Measurements from ENCODE around the gene CDYL2.

CDYL2 gene

DNA sequence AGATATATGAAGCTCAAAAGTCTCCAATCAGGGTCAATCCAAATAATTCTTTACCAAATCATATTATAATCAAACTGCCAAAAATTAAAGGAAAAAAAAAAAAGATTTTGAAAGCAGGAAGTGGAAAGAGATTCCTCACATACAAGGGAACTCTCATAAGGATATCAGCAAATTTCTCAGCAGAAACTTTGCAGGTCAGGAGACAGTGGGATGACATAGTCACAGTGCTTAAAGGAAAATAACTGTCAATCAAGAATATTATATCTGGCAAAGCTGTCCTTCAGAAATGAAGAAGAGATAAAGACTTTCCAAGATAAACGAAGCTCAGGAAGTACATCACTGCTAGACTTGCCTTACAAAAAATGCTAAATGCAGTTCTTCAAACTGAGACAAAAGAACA, 40.0 kb upstream of the CDYL2 start:
- Histone ChIP-seq H2BK15ac (ENCODE audit: low read length) (no peak overlapping the region), H3K4me1 (ENCODE audit: control insufficient read depth in 2 of 2, insufficient read depth in 1 of 2, low read depth in 1 of 2, low read length in 2 of 2) (peaks cover 0 to 2% of the 10 kb centered on the region in 2 donors), H3K9ac (ENCODE audit: low read depth, low read length, poor library complexity) (no peak overlapping the region), H3K4ac (ENCODE audit: low read length) (no peak overlapping the region), H2AFZ (ENCODE audit: low read length) (no peak overlapping the region), H3K27me3 (ENCODE audit: control insufficient read depth in 3 of 3, insufficient read depth in 3 of 3, low read depth in 1 of 3, low read length in 3 of 3) (no peaks in the 10 kb centered on the region), H3K4me2 (ENCODE audit: insufficient read depth, low read length, poor library complexity, severe bottlenecking) (no peak overlapping the region), H2AK5ac (ENCODE audit: low read depth, low read length) (no peak overlapping the region), H3K18ac (ENCODE audit: low read length) (no peak overlapping the region), H2BK120ac (ENCODE audit: low read depth, low read length) (no peak overlapping the region), H2BK5ac (ENCODE audit: low read length) (no peak overlapping the region), H3K36me3 (replicated peaks in 1 of 2; ENCODE audit: control insufficient read depth in 2 of 2, insufficient read depth in 2 of 2, low read length in 2 of 2) (no peaks in the 10 kb centered on the region), H3K27ac (replicated peaks; ENCODE audit: low read length) (no peak overlapping the region), H4K8ac (ENCODE audit: low read depth, low read length) (no peak overlapping the region), H3K14ac (ENCODE audit: low read length) (no peak overlapping the region), H4K91ac (ENCODE audit: low read depth, low read length, poor library complexity) (no peak overlapping the region), H3K79me1 (ENCODE audit: low read depth, low read length) (no peaks in the 10 kb centered on the region), H3K9me3 (replicated peaks in 1 of 2; ENCODE audit: control insufficient read depth in 2 of 2, insufficient read depth in 1 of 2, low read depth in 1 of 2, low read length in 2 of 2) (no peaks in the 10 kb centered on the region), H3K4me3 (ENCODE audit: low read length in 2 of 2) (no peak overlapping the region), H3K23ac (ENCODE audit: low read depth, low read length, poor library complexity) (no peak overlapping the region), H2BK12ac (ENCODE audit: low read length) (no peak overlapping the region)
- DNase-seq (ENCODE audit: low spot score): no peak
- no CpG with 5 or more reads among the region's 1 CpG for WGBS, 2 donors (ENCODE audit: extremely low coverage in 2 of 2, insufficient read length in 2 of 2, insufficient replicate concordance in 1 of 2)

DNA sequence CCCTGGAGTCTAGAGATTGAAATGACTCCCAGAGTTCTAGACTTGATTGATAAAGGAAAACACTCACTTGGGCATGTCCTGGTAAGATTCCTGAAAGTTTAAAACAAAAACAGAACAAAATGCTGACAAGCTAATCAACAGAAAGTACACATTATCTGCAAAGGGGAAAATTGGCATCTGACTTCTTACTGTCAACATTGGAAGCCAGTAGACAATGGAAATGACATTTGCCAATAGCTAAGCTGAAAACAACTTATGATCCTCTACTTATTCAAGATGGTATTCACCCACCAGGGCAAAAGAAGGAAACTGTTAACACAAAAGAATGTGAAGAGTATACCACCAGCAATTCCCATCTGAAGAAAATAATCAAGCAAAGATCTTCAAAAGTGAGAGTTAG, 36.8 kb upstream of the CDYL2 start:
- no peak overlapping the region for H3K23ac ChIP-seq (ENCODE audit: low read depth, low read length, poor library complexity)
- no peak for DNase-seq (ENCODE audit: low spot score)
- H3K79me1 ChIP-seq (ENCODE audit: low read depth, low read length): no peaks in the 10 kb centered on the region
- no peaks in the 10 kb centered on the region for H3K9me3 ChIP-seq (replicated peaks in 1 of 2; ENCODE audit: control insufficient read depth in 2 of 2, insufficient read depth in 1 of 2, low read depth in 1 of 2, low read length in 2 of 2)
- no peak overlapping the region for H2AFZ ChIP-seq (ENCODE audit: low read length)
- H3K14ac ChIP-seq (ENCODE audit: low read length): no peak overlapping the region
- no peak overlapping the region for H2AK5ac ChIP-seq (ENCODE audit: low read depth, low read length)
- no peak overlapping the region for H3K4me2 ChIP-seq (ENCODE audit: insufficient read depth, low read length, poor library complexity, severe bottlenecking)
- H2BK120ac ChIP-seq (ENCODE audit: low read depth, low read length): no peak overlapping the region
- no peaks in the 10 kb centered on the region for H3K36me3 ChIP-seq (replicated peaks in 1 of 2; ENCODE audit: control insufficient read depth in 2 of 2, insufficient read depth in 2 of 2, low read length in 2 of 2)
- no peak overlapping the region for H3K4me3 ChIP-seq (ENCODE audit: low read length in 2 of 2)
- H2BK5ac ChIP-seq (ENCODE audit: low read length): no peak overlapping the region
- no peak overlapping the region for H3K4ac ChIP-seq (ENCODE audit: low read length)
- H3K27ac ChIP-seq (replicated peaks; ENCODE audit: low read length): no peak overlapping the region
- no peak overlapping the region for H3K18ac ChIP-seq (ENCODE audit: low read length)
- H3K27me3 ChIP-seq (ENCODE audit: control insufficient read depth in 3 of 3, insufficient read depth in 3 of 3, low read depth in 1 of 3, low read length in 3 of 3): no peaks in the 10 kb centered on the region
- no peak overlapping the region for H4K91ac ChIP-seq (ENCODE audit: low read depth, low read length, poor library complexity)
- no peak overlapping the region for H2BK15ac ChIP-seq (ENCODE audit: low read length)
- peaks cover 0 to 2% of the 10 kb centered on the region in 2 donors for H3K4me1 ChIP-seq (ENCODE audit: control insufficient read depth in 2 of 2, insufficient read depth in 1 of 2, low read depth in 1 of 2, low read length in 2 of 2)
- no peak overlapping the region for H4K8ac ChIP-seq (ENCODE audit: low read depth, low read length)
- H3K9ac ChIP-seq (ENCODE audit: low read depth, low read length, poor library complexity): no peak overlapping the region
- no peak overlapping the region for H2BK12ac ChIP-seq (ENCODE audit: low read length)

DNA sequence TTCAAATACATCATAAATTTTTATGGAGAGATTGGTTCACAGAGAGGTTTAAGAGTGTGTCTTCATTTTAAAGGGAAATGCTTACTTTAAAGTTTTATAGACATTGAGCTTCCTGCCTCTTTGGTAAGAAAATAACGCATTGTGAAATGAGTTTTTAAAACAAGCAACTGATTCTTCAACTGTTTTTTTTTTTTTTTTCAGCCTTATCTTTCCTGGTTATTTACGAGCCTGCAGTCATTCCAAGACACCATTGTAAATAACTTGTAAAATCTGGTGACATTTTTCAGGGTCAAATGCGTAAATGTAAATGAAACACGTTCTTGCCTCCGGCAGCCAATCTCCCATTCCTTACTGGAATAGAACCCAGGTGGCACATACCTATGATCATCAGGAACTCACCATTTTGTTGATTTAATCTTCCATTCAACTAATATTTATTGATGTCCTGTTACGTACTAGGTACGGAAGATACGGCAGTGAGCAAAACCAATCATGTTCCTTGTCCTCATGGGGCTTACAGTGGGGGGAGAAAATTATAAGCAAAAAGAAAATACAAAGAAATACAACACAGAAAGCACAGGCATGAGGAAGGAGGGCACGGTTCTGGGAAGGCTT, 33.2 kb upstream of the CDYL2 start:
- H2BK12ac ChIP-seq (ENCODE audit: low read length): no peak overlapping the region
- H3K4me1 ChIP-seq (ENCODE audit: control insufficient read depth in 2 of 2, insufficient read depth in 1 of 2, low read depth in 1 of 2, low read length in 2 of 2): peaks cover 0 to 2% of the 10 kb centered on the region in 2 donors
- H3K4me3 ChIP-seq (ENCODE audit: low read length in 2 of 2): no peak overlapping the region
- H3K14ac ChIP-seq (ENCODE audit: low read length): no peak overlapping the region
- no peak overlapping the region for H3K23ac ChIP-seq (ENCODE audit: low read depth, low read length, poor library complexity)
- no peaks in the 10 kb centered on the region for H3K9me3 ChIP-seq (replicated peaks in 1 of 2; ENCODE audit: control insufficient read depth in 2 of 2, insufficient read depth in 1 of 2, low read depth in 1 of 2, low read length in 2 of 2)
- no peaks in the 10 kb centered on the region for H3K79me1 ChIP-seq (ENCODE audit: low read depth, low read length)
- H2BK120ac ChIP-seq (ENCODE audit: low read depth, low read length): no peak overlapping the region
- no peak overlapping the region for H2BK5ac ChIP-seq (ENCODE audit: low read length)
- H3K27me3 ChIP-seq (ENCODE audit: control insufficient read depth in 3 of 3, insufficient read depth in 3 of 3, low read depth in 1 of 3, low read length in 3 of 3): no peaks in the 10 kb centered on the region
- H3K4ac ChIP-seq (ENCODE audit: low read length): no peak overlapping the region
- no peak overlapping the region for H3K9ac ChIP-seq (ENCODE audit: low read depth, low read length, poor library complexity)
- H4K8ac ChIP-seq (ENCODE audit: low read depth, low read length): no peak overlapping the region
- H3K27ac ChIP-seq (replicated peaks; ENCODE audit: low read length): no peak overlapping the region
- no peak overlapping the region for H3K4me2 ChIP-seq (ENCODE audit: insufficient read depth, low read length, poor library complexity, severe bottlenecking)
- no peak overlapping the region for H2BK15ac ChIP-seq (ENCODE audit: low read length)
- H3K36me3 ChIP-seq (replicated peaks in 1 of 2; ENCODE audit: control insufficient read depth in 2 of 2, insufficient read depth in 2 of 2, low read length in 2 of 2): no peaks in the 10 kb centered on the region
- H2AK5ac ChIP-seq (ENCODE audit: low read depth, low read length): no peak overlapping the region
- no peak overlapping the region for H2AFZ ChIP-seq (ENCODE audit: low read length)
- DNase-seq (ENCODE audit: low spot score): no peak
- no peak overlapping the region for H4K91ac ChIP-seq (ENCODE audit: low read depth, low read length, poor library complexity)
- H3K18ac ChIP-seq (ENCODE audit: low read length): no peak overlapping the region
- WGBS, 2 donors (ENCODE audit: extremely low coverage in 2 of 2, insufficient read length in 2 of 2, insufficient replicate concordance in 1 of 2): no CpG with 5 or more reads among the region's 9 CpGs

DNA sequence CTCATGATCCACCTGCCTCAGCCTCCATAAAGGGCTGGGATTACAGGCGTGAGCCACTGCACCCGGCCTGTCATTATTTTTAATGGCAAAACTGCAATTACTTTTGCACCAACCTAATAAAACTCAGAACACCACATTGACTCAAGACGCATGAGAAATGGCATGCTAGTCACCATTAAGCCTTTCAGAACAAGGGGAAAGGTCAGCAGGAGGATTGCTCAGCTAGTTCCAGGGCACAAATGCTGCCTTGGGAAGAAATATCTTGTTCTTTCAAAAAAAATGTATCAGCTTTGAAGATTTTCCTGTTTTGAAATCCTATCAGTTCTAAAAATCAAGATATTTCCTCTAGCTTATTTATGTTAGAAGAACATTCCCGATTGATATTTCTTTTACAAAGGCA, 32.4 kb upstream of the CDYL2 start:
- no peak overlapping the region for H3K9ac ChIP-seq (ENCODE audit: low read depth, low read length, poor library complexity)
- H2BK5ac ChIP-seq (ENCODE audit: low read length): no peak overlapping the region
- H2BK12ac ChIP-seq (ENCODE audit: low read length): no peak overlapping the region
- H3K4me2 ChIP-seq (ENCODE audit: insufficient read depth, low read length, poor library complexity, severe bottlenecking): no peak overlapping the region
- no peak overlapping the region for H3K4me3 ChIP-seq (ENCODE audit: low read length in 2 of 2)
- no peak overlapping the region for H3K18ac ChIP-seq (ENCODE audit: low read length)
- H4K91ac ChIP-seq (ENCODE audit: low read depth, low read length, poor library complexity): no peak overlapping the region
- no peaks in the 10 kb centered on the region for H3K9me3 ChIP-seq (replicated peaks in 1 of 2; ENCODE audit: control insufficient read depth in 2 of 2, insufficient read depth in 1 of 2, low read depth in 1 of 2, low read length in 2 of 2)
- H2BK120ac ChIP-seq (ENCODE audit: low read depth, low read length): no peak overlapping the region
- no peak overlapping the region for H3K27ac ChIP-seq (replicated peaks; ENCODE audit: low read length)
- no peaks in the 10 kb centered on the region for H3K79me1 ChIP-seq (ENCODE audit: low read depth, low read length)
- no CpG with 5 or more reads among the region's 4 CpGs for WGBS, 2 donors (ENCODE audit: extremely low coverage in 2 of 2, insufficient read length in 2 of 2, insufficient replicate concordance in 1 of 2)
- no peaks in the 10 kb centered on the region for H3K36me3 ChIP-seq (replicated peaks in 1 of 2; ENCODE audit: control insufficient read depth in 2 of 2, insufficient read depth in 2 of 2, low read length in 2 of 2)
- no peak overlapping the region for H2AFZ ChIP-seq (ENCODE audit: low read length)
- no peak overlapping the region for H4K8ac ChIP-seq (ENCODE audit: low read depth, low read length)
- no peaks in the 10 kb centered on the region for H3K27me3 ChIP-seq (ENCODE audit: control insufficient read depth in 3 of 3, insufficient read depth in 3 of 3, low read depth in 1 of 3, low read length in 3 of 3)
- H3K14ac ChIP-seq (ENCODE audit: low read length): no peak overlapping the region
- DNase-seq (ENCODE audit: low spot score): no peak
- no peak overlapping the region for H3K23ac ChIP-seq (ENCODE audit: low read depth, low read length, poor library complexity)
- H2AK5ac ChIP-seq (ENCODE audit: low read depth, low read length): no peak overlapping the region
- no peak overlapping the region for H2BK15ac ChIP-seq (ENCODE audit: low read length)
- H3K4me1 ChIP-seq (ENCODE audit: control insufficient read depth in 2 of 2, insufficient read depth in 1 of 2, low read depth in 1 of 2, low read length in 2 of 2): peaks cover 0 to 2% of the 10 kb centered on the region in 2 donors
- no peak overlapping the region for H3K4ac ChIP-seq (ENCODE audit: low read length)

All from neuronal stem cell (in vitro differentiated cells).